SK-N-MC (cell line): ENCODE data around the gene ADAMTS9.

Experiments
- EZH2 ChIP-seq: fragments of 200-600 bp; sonication (generic); IDR thresholded peaks from one replicate; pipeline ENCODE4 v1.6.1; 2017; ENCODE audit warnings: antibody characterized with exemption
- POLR2AphosphoS5 ChIP-seq: IDR thresholded peaks from 2 replicates; pipeline ENCODE4 v1.6.1; 2012; ENCODE audit warnings: mild to moderate bottlenecking, low read depth, low read length, borderline replicate concordance

DNA sequence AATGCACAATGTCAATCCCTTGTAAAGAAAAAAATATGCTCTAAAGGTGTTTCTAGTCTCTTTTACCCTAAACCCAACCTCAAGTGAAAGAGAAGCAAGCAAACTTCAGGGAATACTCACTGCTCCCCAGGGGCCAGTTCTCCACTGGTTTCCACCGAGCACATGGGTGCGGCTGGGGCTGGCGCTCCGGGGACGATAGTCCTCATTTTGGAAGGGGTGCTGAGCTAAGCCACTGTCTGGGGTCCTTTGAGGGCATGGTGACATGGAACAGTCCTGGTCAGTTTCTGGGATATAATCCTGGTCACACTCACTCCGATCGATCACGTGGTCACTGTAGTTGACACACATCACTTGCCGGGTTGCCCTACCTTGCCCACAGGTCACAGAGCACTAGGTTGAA, 86.0 kb downstream of the ADAMTS9 start:
- TF ChIP-seq EZH2 (no peak), POLR2AphosphoS5 (no peak)
